HepG2 (cell line): ENCODE data around the gene MYO5A.

Experiments used
- CBX5 ChIP-seq: sonication (generic); formaldehyde crosslinking; IDR thresholded peaks from 2 replicates; pipeline ENCODE4 v1.4.0; 2020; ENCODE audit warnings: missing genetic modification reagents, borderline replicate concordance
- FOXM1 ChIP-seq: sonication (generic); formaldehyde crosslinking; IDR thresholded peaks from 2 replicates; pipeline ENCODE4 v1.5.0; 2020; ENCODE audit warnings: missing genetic modification reagents
- HDAC2 ChIP-seq: sonication (generic); formaldehyde crosslinking; IDR thresholded peaks from 2 replicates; pipeline ENCODE4 v1.4.0; 2020; ENCODE audit warnings: missing genetic modification reagents
- NBN ChIP-seq: fragments of 450-650 bp; conservative IDR thresholded peaks from 2 replicates; pipeline ENCODE4 v1.6.1; 2017
- NCOA2 ChIP-seq: sonication (generic); formaldehyde crosslinking; IDR thresholded peaks from 2 replicates; pipeline ENCODE4 v1.8.0; 2022; ENCODE audit warnings: inconsistent platforms
- POLR2AphosphoS2 ChIP-seq: IDR thresholded peaks from 2 replicates; pipeline ENCODE4 v1.6.1; 2011; ENCODE audit warnings: low read depth, low read length, improper control_type of control experiment
- PRPF4 ChIP-seq: fragments of 200-400 bp; formaldehyde crosslinking; IDR thresholded peaks from 2 replicates; pipeline ENCODE4 v1.6.1; 2016; ENCODE audit warnings: low read length, low read depth; ENCODE audit not compliant: poor library complexity, severe bottlenecking
- SMC3 ChIP-seq: IDR thresholded peaks from 2 replicates; pipeline ENCODE4 v1.6.1; 2011; ENCODE audit warnings: low read length, improper control_type of control experiment
- ZNF274 ChIP-seq: sonication (generic); formaldehyde crosslinking; IDR thresholded peaks from 2 replicates; pipeline ENCODE4 v1.5.1; 2020; ENCODE audit warnings: mild to moderate bottlenecking, missing genetic modification reagents
- ZNF572 ChIP-seq: sonication (generic); formaldehyde crosslinking; IDR thresholded peaks from 2 replicates; pipeline ENCODE4 v1.5.1; 2020; ENCODE audit warnings: mild to moderate bottlenecking, missing genetic modification reagents

- TF ChIP-seq POLR2AphosphoS2 (no peak), SMC3 (no peak), ZNF572 (CRISPR knock-in tag) (no peak), NCOA2 (CRISPR knock-in tag) (no peak), NBN (no peak), PRPF4 (no peak), ZNF274 (CRISPR knock-in tag) (no peak), CBX5 (CRISPR knock-in tag) (no peak), FOXM1 (no peak), HDAC2 (CRISPR knock-in tag) (no peak)
These were observed 93.8 kb downstream of the MYO5A start for GRCh38 chr15:52434885-52435284.
